Kidney epithelial cell (primary cell): Measurements from ENCODE around the gene GPR139. TPM values are rescaled to one million over a fixed set of nuclear protein-coding genes. Genes with fewer than 3 reads are reported as not detected.

Experiments
- DNase-seq: peaks from one replicate; pipeline ENCODE4 v3.0.0-alpha.2; 2010; ENCODE audit warnings: low read depth
- H3K27me3 ChIP-seq: 2 replicates; pipeline ENCODE4 v1.6.0; 2011; ENCODE audit warnings: low read length; ENCODE audit not compliant: control insufficient read depth, insufficient read depth
- H3K36me3 ChIP-seq: 2 replicates; pipeline ENCODE4 v1.5.1; 2011; ENCODE audit warnings: low read length; ENCODE audit not compliant: control insufficient read depth, insufficient read depth
- H3K4me3 ChIP-seq: 2 replicates; pipeline ENCODE4 v1.5.1; 2011; ENCODE audit warnings: low read depth, mild to moderate bottlenecking, control low read depth, low read length
- CTCF ChIP-seq: IDR thresholded peaks from 2 replicates; pipeline ENCODE4 v1.5.1; 2011; ENCODE audit warnings: mild to moderate bottlenecking, moderate library complexity, low read length, control low read depth, inconsistent platforms; ENCODE audit not compliant: insufficient read depth, poor library complexity, severe bottlenecking
- total RNA-seq: library from RNA; depleted of rRNA; stranded (reverse); fragments of >200 nt; gene quantifications from 2 replicates; pipeline ENCODE4 v1.2.3, GENCODE V29; 2015

Gene GPR139
- total RNA-seq, 1 donor from 2014 or later: not detected

- no peak overlapping the region for H3K4me3 ChIP-seq
- TF ChIP-seq CTCF: no peak
- H3K27me3 ChIP-seq: no peaks in the 10 kb centered on the region
- no peaks in the 10 kb centered on the region for H3K36me3 ChIP-seq
- no peak for DNase-seq
Measured at GRCh38 chr16:19997264-19997663, 76.4 kb downstream of the GPR139 start.

GRCh38 chr16:19994466-19995170, 79.1 kb downstream of the GPR139 start:
- no peak for DNase-seq
- no peaks in the 10 kb centered on the region for H3K27me3 ChIP-seq
- no peaks in the 10 kb centered on the region for H3K36me3 ChIP-seq
- no peak for TF ChIP-seq CTCF
- H3K4me3 ChIP-seq: no peak overlapping the region

GRCh38 chr16:19991614-19992013, 82.1 kb downstream of the GPR139 start:
- Histone ChIP-seq H3K4me3 (no peak overlapping the region), H3K27me3 (no peaks in the 10 kb centered on the region), H3K36me3 (no peaks in the 10 kb centered on the region)
- TF ChIP-seq CTCF: no peak
- DNase-seq: no peak

GRCh38 chr16:19984135-19984534, 89.6 kb downstream of the GPR139 start:
- H3K27me3 ChIP-seq: no peaks in the 10 kb centered on the region
- no peak for TF ChIP-seq CTCF
- H3K36me3 ChIP-seq: no peaks in the 10 kb centered on the region
- H3K4me3 ChIP-seq: no peak overlapping the region
- no peak for DNase-seq

Other genes with a start within 250 kb of the GPR139 start
- 11.2 and 14.0 TPM in 2 replicates for gene GPRC5B, start 189.0 kb downstream of the GPR139 start, total RNA-seq